Bronchial epithelial cell (primary cell): ENCODE results near the gene SEC24C. TPM values are rescaled to one million over a fixed set of nuclear protein-coding genes. Genes with fewer than 3 reads are reported as not detected.
A peak's percentile ranks its signal among the peaks of the same experiment; 100 is the strongest.

Source experiments
- DNase-seq: peaks from one replicate; pipeline ENCODE4 v3.0.0-alpha.2; 2010; ENCODE audit warnings: low read depth
- FAIRE-seq: peaks from 2 replicates; lab custom pipeline; 2011; peaks lifted over from hg19 to GRCh38; lab: Jason Lieb, UNC
- H3K27me3 ChIP-seq: 2 replicates; pipeline ENCODE4 v1.5.1; 2011; ENCODE audit warnings: low read length; ENCODE audit not compliant: control insufficient read depth, insufficient read depth
- H3K36me3 ChIP-seq: 2 replicates; pipeline ENCODE4 v1.5.1; 2011; ENCODE audit warnings: low read length; ENCODE audit not compliant: control insufficient read depth, insufficient read depth
- H3K4me3 ChIP-seq: 2 replicates; pipeline ENCODE4 v1.5.1; 2011; ENCODE audit warnings: mild to moderate bottlenecking, low read depth, low read length, control low read depth
- total RNA-seq: library from RNA; depleted of rRNA; stranded (reverse); fragments of >200 nt; gene quantifications from 2 replicates; pipeline ENCODE4 v1.2.1, GENCODE V29; 2014
- TF ChIP-seq, protein P1 (sequence below): IDR thresholded peaks from 2 replicates; pipeline ENCODE4 v1.5.1; 2011; ENCODE audit warnings: mild to moderate bottlenecking, moderate library complexity, low read length, control low read depth, inconsistent platforms; ENCODE audit not compliant: insufficient read depth, severe bottlenecking

Gene SEC24C
- total RNA-seq, 1 donor from 2014 or later = 55.0 TPM

DNA sequence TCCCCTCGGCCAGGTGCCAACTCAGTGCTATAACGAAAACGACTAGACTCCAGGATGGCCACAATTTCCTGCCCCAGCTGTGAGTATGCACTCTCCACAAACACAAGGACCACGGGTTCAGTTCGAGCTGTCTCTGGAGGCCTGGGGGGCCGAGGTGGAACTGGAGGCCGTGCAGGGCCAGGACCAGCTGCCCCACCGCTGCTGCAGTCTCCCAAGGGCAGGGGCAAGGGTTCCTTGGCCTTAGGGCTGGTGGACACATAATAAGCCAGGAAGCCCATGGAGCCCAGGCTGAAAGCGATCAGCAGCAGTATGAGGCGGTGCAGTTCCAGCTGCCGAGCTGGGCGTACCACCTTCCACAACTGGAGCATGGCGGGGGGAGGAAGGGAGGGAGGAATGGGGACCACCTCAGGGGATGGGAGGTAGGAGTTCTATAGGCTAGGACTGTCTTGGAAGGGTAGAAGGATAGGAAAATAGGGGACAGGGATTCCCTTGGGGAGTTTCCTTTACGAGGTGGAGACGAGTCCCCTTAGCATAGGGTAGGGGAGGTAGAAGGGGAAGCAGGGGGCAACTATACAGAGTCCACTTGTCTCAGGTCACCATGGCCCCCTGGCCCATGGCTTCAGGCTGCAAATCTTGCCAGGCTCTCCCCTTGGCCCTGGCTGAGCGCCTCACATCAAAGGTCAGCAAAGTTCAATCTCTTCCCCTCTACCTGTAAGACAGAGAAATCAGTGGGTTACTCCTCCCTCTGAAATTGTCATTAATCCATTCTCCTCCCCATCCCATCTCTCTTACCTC, 64.0 kb downstream of the SEC24C start:
- no peaks in the 10 kb centered on the region for H3K27me3 ChIP-seq
- H3K4me3 ChIP-seq = no peak overlapping the region
- FAIRE-seq (no peak), DNase-seq (no peak)
- peaks cover 21% of the 10 kb centered on the region for H3K36me3 ChIP-seq
- TF ChIP-seq, protein P1, sequence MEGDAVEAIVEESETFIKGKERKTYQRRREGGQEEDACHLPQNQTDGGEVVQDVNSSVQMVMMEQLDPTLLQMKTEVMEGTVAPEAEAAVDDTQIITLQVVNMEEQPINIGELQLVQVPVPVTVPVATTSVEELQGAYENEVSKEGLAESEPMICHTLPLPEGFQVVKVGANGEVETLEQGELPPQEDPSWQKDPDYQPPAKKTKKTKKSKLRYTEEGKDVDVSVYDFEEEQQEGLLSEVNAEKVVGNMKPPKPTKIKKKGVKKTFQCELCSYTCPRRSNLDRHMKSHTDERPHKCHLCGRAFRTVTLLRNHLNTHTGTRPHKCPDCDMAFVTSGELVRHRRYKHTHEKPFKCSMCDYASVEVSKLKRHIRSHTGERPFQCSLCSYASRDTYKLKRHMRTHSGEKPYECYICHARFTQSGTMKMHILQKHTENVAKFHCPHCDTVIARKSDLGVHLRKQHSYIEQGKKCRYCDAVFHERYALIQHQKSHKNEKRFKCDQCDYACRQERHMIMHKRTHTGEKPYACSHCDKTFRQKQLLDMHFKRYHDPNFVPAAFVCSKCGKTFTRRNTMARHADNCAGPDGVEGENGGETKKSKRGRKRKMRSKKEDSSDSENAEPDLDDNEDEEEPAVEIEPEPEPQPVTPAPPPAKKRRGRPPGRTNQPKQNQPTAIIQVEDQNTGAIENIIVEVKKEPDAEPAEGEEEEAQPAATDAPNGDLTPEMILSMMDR = no peak

DNA sequence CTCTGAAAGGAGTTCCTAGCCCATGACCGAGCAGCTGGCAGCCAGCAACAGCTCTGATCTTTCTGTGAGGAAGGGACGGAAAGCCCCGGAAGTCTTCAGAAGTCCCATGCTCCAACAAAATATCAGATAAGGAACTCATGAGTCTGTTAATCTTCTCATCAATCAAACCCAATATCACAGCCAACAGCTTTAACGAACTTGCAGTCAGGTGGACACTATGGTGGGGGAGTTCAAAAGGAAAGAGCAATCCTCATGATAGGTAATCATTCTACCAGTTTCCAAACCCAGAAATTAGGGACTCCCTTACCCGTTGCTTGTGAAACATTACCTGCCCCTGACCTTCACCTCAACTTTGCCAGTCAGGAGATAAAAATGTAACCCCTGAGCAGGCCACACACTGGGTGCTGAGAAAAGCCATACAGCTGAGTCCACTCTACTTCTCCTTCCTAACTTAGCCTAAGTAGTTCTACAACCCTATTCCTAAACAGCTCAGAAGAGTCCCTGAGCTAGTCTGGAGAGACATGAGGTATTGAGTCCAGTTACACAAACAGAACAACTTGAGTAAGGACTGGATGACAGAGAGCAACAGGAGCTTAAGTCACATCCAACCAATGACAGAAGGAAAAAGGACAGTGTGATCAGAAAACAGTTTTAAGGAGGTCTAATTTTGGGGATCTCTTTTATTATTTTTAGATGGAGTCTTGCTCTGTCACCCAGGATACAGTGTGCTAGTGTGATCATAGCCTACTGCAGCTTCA, 65.1 kb downstream of the SEC24C start:
- Histone ChIP-seq H3K4me3 (no peak overlapping the region), H3K36me3 (peaks cover 17% of the 10 kb centered on the region), H3K27me3 (no peaks in the 10 kb centered on the region)
- DNase-seq = no peak
- TF ChIP-seq, protein P1 = no peak
- FAIRE-seq = peak; percentile 64

DNA sequence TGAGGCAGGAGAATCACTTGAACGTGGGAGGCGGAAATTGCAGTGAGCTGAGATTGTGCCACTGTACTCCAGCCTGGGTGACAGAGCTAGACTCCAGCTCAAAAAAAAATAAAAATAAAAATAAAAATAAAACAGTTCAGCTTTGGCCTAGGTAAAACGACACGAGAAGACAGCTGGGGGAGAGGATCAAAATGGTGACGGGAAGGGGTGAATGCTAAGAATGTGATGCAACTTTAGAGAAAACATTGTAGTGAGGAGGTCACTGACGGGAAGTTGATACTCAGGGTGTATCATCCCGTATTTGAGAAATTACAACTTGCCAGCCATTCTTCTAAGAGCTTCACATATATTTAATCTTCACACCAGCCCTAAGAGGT, 66.2 kb downstream of the SEC24C start:
- peak overlapping the region; percentile 74 for H3K4me3 ChIP-seq
- TF ChIP-seq, protein P1 = no peak
- no peaks in the 10 kb centered on the region for H3K27me3 ChIP-seq
- H3K36me3 ChIP-seq = peaks cover 18% of the 10 kb centered on the region
- FAIRE-seq = no peak
- no peak for DNase-seq

DNA sequence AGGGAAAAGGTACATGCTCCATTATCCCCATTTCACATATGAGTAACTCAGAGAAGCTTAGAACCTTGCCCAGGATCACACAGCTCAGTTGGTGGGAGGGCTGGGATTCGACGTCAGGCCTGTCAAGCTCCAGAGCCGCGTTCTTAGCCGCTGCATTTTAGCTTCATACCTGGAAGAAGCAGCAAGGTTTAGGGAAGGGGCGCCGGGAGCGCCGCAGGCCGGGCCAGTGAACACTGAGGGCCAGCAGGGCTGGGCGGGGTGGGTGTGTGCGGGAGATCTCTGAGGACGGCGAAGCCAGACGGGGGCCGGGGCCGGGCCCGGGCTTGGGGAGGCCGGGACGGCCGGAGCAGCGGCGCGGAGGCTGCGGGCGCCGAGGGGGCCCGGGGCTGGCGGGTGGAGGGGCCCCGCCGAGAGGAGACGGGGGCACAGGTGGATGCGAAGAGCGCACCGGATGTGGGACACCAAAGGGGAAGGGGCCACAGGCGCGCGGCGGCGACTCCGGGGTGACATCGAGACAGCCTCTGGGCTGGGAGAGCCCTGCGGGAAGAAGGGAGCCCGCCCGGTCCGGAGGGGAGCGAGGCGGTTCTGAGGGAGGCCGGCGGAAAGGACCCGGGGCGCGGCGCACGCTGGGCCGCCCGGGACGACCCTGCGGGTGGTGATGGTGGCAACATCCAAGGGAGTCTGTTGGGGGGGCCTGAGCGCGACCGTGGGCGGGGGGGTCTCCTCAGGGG, 66.7 kb downstream of the SEC24C start:
- TF ChIP-seq, protein P1 = no peak
- DNase-seq (peak; percentile 8), FAIRE-seq (no peak)
- Histone ChIP-seq H3K4me3 (peak overlapping the region; percentile 74), H3K36me3 (peaks cover 16% of the 10 kb centered on the region), H3K27me3 (no peaks in the 10 kb centered on the region)

DNA sequence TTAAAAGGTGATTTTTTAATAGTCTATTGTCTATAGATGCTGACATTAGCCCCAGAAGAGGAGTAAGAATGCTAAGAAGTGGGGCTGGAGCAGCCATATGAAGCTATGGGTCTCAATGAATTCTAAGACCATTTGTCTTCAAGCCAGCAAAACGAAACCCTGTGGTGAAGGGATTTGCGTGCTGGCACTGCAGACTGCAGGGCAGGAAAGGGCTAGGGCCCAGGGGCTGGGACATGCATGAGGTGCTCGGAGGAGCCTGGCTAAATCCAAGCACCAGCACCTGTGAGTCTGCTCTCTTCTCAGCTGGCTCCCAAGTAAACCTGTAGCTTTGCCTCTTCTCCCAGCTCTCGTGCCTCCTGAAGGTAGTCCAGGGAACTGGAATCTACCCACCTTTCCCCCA, 68.5 kb downstream of the SEC24C start:
- FAIRE-seq (no peak), DNase-seq (no peak)
- TF ChIP-seq, protein P1 = no peak
- no peak overlapping the region for H3K4me3 ChIP-seq
- no peaks in the 10 kb centered on the region for H3K27me3 ChIP-seq
- peaks cover 5% of the 10 kb centered on the region for H3K36me3 ChIP-seq
